GM18498 (cell line): ENCODE measurements around the gene THOC2.
"Not testable (repeated sequence)": the region's sequence is repeated elsewhere in the genome, so short reads cannot be mapped to it uniquely, and the experiment has no call there.

Experiments used
- ATAC-seq: cut with Tn5 transposase; IDR thresholded peaks from one replicate; pipeline ENCODE4 v1.9.1; 2021; ENCODE audit warnings: mild to moderate bottlenecking, moderate library complexity; ENCODE audit not compliant: unreplicated experiment

Gene THOC2, protein sequence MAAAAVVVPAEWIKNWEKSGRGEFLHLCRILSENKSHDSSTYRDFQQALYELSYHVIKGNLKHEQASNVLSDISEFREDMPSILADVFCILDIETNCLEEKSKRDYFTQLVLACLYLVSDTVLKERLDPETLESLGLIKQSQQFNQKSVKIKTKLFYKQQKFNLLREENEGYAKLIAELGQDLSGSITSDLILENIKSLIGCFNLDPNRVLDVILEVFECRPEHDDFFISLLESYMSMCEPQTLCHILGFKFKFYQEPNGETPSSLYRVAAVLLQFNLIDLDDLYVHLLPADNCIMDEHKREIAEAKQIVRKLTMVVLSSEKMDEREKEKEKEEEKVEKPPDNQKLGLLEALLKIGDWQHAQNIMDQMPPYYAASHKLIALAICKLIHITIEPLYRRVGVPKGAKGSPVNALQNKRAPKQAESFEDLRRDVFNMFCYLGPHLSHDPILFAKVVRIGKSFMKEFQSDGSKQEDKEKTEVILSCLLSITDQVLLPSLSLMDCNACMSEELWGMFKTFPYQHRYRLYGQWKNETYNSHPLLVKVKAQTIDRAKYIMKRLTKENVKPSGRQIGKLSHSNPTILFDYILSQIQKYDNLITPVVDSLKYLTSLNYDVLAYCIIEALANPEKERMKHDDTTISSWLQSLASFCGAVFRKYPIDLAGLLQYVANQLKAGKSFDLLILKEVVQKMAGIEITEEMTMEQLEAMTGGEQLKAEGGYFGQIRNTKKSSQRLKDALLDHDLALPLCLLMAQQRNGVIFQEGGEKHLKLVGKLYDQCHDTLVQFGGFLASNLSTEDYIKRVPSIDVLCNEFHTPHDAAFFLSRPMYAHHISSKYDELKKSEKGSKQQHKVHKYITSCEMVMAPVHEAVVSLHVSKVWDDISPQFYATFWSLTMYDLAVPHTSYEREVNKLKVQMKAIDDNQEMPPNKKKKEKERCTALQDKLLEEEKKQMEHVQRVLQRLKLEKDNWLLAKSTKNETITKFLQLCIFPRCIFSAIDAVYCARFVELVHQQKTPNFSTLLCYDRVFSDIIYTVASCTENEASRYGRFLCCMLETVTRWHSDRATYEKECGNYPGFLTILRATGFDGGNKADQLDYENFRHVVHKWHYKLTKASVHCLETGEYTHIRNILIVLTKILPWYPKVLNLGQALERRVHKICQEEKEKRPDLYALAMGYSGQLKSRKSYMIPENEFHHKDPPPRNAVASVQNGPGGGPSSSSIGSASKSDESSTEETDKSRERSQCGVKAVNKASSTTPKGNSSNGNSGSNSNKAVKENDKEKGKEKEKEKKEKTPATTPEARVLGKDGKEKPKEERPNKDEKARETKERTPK (N-terminal part only)

GRCh38 chrX:123732670-123733363 is at the start of gene THOC2:
Gene THOC2, minus strand, starts transcription at chrX:123733052. Its CDS starts 30 bp downstream, at chrX:123733022.
- ATAC-seq = peak; percentile 85

GRCh38 chrX:123781786-123782185 is 48.9 kb upstream of the THOC2 start:
- not testable (repeated sequence) for ATAC-seq

DNA sequence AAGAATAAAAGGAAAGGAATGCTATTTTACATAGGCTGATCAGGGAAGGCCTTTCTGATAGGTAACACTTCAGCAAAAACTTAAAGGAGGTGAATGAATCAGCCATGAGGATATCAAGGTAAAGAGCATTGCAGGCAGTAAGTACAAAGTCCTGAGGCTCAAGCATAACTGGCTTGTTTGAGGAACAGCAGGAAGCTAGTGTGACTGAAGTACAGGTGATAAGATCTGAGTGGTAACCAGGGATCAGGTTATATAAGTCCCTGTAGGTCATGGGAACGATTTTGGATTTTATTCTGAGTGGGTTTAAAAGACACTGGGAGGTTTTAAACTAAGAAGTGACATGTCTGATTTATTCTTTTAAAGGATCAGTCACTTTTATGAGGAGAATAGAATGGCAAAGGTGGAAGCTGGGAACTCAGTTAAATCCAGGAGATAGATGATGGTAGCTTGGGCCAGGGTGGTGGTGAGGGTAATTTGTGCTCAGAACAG is 47.1 kb upstream of the THOC2 start:
- ATAC-seq = no peak

DNA sequence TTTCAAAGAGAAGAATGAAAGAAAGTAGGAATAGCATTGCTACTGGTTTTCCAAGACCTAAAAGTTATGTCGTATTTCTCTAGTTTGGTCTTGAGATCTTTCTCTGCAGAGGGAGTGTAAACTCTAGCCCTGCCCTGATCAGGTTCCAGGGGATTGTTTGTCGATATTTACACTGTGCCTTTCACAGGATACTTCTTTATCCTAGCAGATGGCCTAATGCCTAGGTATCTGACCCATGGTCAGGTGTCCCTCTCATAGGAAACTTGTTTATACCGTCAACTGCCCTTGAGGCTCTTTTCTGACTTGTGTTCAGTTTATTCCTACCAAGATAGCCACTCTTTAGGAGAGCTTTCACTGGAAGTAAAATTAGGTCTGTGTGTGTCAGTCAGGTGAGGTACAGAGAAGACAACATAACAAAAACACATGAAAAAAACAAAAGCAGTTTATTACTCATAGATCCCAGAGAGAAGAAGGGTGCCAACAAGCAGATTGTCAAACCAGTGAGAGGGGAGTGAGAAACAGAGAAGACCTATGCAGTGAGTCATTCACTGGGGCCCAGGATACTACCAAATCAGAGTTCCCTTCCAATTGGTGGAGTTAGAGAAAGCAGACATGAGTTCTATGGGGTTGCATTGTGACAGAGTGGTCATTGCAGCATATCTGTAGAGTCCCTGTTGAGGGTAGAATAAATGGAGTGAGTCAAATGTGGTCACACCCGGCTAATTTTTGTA is 40.6 kb upstream of the THOC2 start:
- no peak for ATAC-seq

DNA sequence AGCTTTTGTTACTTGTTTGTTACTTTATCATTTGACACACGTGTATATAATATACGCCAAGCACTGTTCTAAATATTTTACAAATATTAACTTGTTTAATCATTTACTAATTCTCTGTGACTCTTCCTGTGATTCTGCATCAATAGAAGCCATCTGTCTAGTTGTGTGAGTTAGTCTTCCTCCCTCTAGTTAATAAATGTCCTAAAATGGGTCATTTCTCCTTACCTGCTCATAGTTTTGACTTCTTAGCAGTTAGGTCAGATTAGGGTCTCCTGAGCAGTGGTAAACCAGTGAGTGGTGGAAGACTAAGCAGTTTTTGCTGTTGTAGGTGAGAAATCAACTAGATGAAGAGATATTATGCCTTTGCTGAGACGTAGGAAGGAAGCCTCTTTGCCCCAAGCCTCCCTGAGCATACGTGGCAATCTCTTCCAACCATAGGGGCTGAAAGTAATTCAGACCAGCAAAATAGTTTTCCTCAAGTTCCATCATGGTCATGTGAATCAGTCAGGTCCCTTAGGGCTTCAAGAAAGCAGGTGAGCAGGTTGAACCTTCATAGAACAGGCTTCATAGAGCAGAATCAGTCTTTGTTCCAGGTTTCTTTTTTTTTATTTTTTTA is 38.7 kb upstream of the THOC2 start:
- ATAC-seq = peak; percentile 50

DNA sequence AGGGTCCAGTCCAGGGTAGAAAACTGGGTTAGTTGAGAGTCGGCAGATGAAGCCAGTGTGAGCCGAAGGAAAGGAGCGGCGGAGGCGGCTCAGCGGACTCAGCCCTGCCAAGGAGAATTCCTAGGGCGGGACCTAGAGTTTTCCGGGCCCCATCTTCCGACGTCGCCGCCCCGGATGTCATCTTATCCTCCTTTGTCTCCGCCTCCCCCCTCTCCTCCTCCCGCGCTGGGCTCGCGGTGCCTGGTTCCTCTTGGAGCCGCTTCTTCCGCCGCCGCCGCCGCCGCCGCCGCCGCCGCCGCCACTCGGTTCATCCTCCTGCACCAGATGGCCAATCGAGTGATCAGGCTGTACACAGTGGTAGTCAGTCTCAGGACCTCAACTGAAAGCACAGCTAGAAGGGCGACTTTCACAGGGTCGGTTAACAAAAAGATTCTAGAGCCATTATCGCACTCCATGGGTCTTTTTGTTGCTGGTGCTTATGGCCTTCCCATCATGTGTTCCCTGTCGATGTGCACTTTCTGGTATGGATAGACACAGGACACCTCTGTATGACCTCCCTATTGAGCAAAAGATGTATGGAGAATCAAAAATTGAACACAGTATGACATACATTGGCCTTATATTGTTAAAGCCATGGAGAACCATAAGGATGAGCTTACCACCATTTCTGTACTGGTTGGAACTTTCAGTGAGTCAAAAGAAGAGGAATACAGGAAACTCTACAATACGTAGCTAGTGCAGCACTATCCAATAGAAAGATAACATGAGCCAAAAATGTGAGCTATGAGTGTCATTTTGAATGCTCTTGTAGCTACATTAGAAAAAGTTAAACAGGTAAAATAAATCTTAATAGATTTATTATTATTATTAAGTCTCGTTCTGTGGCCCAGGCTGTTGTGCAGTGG is 32.4 kb upstream of the THOC2 start:
- ATAC-seq = peak; percentile 97

DNA sequence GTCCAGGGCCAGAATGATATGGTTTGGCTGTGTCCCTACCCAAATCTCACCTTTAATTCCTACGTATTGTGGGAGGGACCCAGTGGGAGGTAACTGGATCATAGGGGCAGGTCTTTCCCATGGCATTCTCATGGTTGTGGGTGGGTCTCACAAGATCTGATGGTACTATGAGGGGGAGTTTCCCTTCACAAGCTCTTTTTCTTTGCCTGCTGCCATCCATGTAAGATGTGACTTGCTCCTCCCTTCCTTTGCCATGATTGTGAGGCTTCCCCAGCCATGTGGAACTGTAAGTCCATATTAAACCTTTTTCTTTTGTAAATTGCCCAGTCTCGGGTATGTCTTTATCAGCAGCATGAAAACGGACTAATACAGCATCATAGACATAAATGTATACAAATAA is 27.0 kb upstream of the THOC2 start:
- ATAC-seq = not testable (repeated sequence)

- not testable (repeated sequence) for ATAC-seq
Observed at GRCh38 chrX:123757794-123758193, 24.9 kb upstream of the THOC2 start.

DNA sequence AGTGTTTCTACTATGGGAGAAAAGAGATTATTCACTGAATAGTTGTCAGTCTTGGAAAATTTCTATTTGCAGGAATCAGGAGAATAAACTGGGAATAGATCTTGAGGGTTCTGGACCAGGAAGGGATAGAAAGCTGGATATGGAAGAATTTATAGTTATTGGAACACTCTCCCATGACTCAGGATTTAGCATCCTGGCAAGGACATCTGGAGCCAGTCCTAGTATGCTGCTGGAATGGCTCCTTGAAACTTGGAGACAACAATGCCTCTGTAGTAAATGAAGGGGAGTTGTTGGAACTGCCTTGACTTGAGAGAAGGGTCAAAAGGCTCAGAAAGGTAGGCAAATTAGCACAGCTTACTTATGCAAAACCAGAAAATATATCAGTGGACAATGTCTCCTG is 23.5 kb upstream of the THOC2 start:
- ATAC-seq = no peak

DNA sequence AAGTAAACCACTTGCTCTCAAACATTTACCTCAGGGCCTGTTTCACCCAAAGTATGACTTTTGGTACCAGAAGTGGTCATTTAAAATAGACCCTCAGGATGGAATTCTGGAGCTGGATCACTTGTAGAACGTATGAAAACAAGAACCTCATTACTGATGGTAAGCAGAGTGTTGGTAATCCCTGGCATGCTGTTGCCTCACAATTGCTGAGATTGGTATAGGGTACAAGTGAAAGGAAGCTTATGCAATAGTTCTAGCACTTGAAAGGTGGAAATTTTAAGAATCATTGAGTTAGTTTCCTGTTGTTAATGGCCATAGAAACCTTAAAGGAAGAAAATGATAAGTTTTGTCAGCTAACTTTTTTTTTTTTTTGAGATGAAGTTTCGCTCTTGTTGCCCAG is 22.3 kb upstream of the THOC2 start:
- no peak for ATAC-seq

- no peak for ATAC-seq
Observed at GRCh38 chrX:123753656-123754350, 21.0 kb upstream of the THOC2 start.

- ATAC-seq = no peak
Observed at GRCh38 chrX:123749643-123750042, 16.8 kb upstream of the THOC2 start.

GRCh38 chrX:123745511-123745910 is 12.7 kb upstream of the THOC2 start:
- no peak for ATAC-seq

DNA sequence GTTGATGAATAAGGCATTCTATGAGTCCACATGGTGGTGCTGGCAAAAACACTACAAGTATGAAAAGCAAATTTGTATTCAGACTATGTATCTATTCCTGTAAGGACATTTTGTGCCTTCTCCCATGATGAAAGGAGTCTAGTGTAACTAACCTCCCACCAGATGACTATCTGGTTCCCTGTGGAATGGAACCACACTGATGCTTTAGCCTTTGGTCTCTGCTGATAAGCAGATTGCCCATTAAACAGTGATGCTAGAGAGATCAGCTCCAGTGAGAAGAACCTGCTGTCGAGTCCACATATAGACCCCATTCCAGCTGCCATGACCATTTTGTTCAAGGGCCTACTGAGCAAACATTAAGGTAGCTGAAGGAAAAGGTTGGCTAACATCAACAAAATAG is 10.5 kb upstream of the THOC2 start:
- no peak for ATAC-seq

DNA sequence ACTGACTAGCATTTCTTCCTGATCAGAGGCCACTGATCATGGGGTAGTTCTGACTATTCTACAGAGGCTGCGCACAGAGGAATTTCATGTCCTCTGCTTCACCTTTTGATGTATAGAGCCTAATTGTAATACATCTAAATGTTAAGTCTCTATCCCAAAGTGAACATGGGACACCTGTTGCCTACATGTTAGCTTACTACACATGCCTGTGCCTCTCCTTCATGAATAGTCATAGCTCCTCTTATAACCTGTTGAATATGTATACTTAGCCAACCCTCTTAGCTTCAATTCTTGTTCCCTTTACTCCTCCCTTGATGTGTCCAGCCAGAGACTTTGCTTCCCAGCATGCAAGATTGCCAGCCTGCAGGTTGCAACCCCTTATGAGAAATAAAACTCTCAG is 9.6 kb upstream of the THOC2 start:
- no peak for ATAC-seq

GRCh38 chrX:123740536-123740935 is 7.7 kb upstream of the THOC2 start:
- no peak for ATAC-seq

GRCh38 chrX:123740006-123740405 is 7.2 kb upstream of the THOC2 start:
- ATAC-seq = no peak
